A549 treated with AZD2906 at 1 μM for 4 hours (cell line): ENCODE measurements around the gene B3GAT3. TPM values are rescaled to one million over a fixed set of nuclear protein-coding genes. Genes with fewer than 3 reads are reported as not detected.

Experiments used
- total RNA-seq: library from RNA; stranded (reverse); fragments of 200-300 nt; extraction: Qiagen RNA extraction; gene quantifications from 5 replicates; pipeline ENCODE4 v1.2.3, GENCODE V29; 2022

B3GAT3 gene
- total RNA-seq, result 44.5 to 55.6 TPM (median 54.8 TPM) in 5 replicates

DNA sequence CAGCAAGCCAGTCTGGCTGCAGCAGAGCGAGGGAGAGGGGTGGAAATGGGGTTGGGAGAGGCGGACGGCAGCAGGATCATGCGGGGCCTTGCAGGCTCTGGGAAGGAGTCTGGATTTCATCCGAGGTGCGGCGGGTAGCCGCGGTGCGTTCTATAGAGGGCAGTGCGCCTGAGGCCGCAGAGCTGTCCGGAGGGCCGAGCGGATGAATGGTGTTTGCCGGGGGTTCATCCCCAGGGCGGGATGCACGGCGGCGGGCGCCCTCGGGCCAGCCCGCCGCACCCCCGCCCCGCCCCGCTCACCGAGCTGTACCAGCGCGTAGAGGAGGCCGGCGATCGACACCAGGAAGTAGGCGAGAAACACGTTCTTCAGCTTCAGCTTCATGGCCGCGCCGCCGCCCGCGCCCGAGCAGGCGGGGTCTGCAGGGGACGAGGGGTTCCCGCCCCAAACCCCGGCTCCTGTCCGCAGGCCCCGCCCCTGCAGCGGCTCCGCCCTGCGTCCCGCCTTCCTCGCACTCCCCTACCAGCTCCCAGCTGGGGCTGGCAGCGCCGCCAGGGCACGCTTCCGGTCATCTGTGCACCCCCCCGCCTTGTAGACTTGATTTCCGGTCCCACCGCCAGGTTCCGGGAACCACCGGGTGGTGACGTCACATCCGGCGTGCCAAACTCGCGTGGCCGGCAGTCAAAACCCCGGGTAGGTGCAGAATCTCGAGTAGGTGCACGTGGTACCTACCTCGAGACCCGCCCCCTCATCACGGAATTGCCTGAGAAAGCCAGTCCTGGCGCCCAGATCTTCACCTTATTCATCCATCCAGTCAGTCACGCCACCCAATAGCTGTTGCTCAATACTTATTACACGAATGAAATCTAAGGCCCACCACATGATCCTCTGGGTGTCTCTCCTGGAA lies at the start of gene B3GAT3:
TSS of gene B3GAT3 (minus strand) at position 420 of the 904 bp plus-strand sequence. CDS start at position 381, 39 bp downstream.

GRCh38 chr11:62665075-62665598 lies 43.4 kb upstream of the B3GAT3 start, which contains the start of the genes C11orf98 and CSKMT:
Gene C11orf98, minus strand, starts transcription at chr11:62665210. Its CDS starts 41 bp downstream, at chr11:62665169.
Gene CSKMT, plus strand, starts transcription at chr11:62665312. Its CDS starts 568 bp downstream, at chr11:62665880.

DNA sequence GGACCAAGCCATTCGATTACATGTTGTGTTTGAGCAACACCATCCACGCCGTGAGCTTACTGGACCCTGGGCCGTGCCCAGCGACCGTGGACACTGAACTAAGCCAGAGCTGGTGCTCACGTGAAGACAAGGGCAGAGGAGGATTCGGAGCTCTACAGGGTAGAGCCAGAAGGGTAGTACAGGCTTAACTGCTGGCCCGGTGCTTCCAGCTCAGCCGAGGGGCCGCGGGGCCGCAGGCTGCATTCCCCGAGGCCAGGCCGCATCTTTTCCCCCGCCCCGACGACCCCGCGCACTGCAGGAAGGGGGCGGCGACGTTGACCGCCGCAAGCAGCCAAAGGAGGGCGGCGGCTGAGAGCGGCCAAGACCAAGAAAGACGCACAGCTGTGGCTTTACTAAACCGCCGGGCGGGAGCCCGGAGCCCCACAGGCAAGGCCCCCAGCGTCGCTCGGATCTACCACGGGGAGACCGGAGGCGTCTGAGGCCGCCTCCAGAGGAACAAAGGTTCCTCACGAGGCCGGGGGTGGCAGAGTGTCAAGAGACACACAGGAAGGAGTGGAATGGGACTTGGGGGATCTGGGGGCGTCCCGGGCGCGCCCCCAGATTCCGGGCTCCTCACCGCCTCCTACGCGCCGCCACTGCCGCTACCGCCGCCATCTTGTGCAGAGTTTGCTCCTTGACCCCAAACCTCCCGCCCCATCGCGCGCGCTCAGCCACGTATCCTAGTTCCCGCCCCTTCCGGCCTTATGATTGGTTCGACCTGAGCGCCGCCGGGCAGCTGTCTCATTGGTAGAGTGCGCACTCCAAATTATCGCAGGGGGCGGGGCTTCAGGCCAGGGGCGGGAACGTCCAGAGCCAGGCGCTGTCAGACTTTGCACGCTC lies 24.4 kb upstream of the B3GAT3 start, which contains the start of gene GANAB:
TSS of gene GANAB (minus strand) at position 668 of the 879 bp plus-strand sequence. CDS start at position 654, 14 bp downstream.

GRCh38 chr11:62612366-62613290 lies 9.2 kb downstream of the B3GAT3 start, which contains the start of the genes EML3 and ROM1:
Gene EML3, minus strand, starts transcription at chr11:62612775. Its CDS starts 318 bp downstream, at chr11:62612457.
Gene ROM1, plus strand, starts transcription at chr11:62613257. Its CDS starts 25 bp downstream, at chr11:62613282.

DNA sequence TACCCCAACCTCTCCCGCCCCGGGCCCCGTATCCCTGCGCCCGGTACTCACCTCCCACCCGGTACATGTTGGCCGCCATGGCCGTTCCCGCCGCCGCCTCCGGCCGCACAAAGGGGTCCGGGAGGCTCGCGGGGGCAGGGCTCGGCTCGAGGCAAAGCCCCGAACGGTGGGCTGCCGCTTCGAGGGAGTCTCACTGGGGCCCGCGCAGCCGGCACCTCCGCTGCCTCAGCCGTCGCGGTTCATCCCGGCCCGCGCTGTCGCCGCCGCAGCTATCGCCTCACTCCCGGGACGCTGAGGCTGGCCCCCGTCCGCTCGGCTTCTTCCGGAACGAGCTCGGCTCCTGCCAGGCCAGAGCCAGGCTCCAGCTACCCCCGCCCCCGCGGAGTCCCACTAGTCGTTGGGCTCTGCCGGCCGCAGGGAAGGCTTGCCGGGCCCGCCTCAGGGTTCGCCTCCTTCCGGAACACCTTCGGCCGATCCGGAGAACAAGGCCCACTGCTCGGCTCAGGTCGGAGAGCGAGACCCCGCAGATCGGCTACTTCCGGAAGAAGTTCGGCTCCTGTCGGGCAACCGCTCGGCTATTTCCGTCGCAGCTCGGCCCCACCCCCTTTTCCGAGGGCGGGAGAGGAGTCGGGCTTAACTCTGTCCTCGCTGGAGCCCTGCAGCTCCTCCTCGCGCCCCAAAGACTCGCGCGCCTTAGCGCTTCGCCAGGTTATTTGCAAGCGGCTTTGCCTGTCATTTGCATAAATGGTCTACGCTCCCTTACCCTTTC lies 20.2 kb downstream of the B3GAT3 start, which contains the start of gene MTA2:
TSS of gene MTA2 (minus strand) at position 494 of the 769 bp plus-strand sequence. CDS start at position 79, 415 bp downstream.

GRCh38 chr11:62591448-62592145 lies 30.2 kb downstream of the B3GAT3 start, which contains the start of gene TUT1:
Gene TUT1, minus strand, starts transcription at chr11:62591523. Its CDS starts 38 bp downstream, at chr11:62591485.

DNA sequence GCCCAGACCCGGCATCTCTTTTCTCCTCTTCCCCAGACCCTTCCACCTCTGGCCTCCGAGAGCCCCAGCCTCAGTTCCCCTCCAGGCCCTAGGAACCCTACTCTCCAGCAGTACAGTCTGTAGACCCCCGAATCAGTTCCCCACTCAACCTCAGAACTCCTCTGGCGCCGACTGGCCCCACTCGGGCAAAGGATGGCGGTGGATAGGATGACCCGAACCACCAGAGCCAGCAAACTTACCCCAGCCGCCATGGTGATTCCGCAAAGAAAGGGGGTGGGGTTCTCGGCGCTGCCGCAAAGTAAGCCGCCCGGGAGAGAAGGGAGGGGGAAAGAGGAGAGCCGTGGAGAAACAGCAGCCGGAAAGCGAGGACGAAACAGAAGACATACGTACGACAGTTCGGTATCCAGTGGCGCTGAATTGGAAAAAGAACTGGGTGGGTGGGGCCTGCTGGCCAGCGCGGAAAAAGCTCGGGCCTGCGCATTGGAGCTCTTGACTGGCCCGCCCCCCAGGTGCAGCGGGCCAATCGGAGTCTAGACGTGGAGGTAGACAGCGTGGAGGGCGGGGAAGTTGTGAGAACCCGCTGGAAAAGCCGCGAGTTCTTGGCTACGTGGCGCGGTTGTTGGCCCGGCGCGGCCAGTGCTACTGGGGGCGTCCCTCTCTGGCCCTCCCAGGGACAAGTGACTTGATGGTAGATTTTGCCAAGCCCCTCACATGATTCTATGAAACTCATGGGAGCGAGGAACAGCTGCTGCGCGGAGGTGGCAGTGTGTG lies 48.0 kb downstream of the B3GAT3 start, which contains the start of gene EEF1G:
TSS of gene EEF1G (minus strand) at position 300 of the 771 bp plus-strand sequence. CDS start at position 251, 49 bp downstream.

Other genes with a start within 250 kb of the B3GAT3 start
- 0.23 to 0.69 TPM (median 0.37 TPM) in 3 of 5 replicates, not detected in the others for gene SCGB1A1, start 203.0 kb downstream of the B3GAT3 start, total RNA-seq
- 339 to 412 TPM (median 379 TPM) in 5 replicates for gene AHNAK, start 75.2 kb downstream of the B3GAT3 start, total RNA-seq
- gene EEF1G, start 48.1 kb downstream of the B3GAT3 start, total RNA-seq, result 1,893 to 2,060 TPM (median 2,008 TPM) in 5 replicates
- 12.8 to 17.8 TPM (median 17.0 TPM) in 5 replicates for gene TUT1, start 30.5 kb downstream of the B3GAT3 start, total RNA-seq
- 82.2 to 92.9 TPM (median 85.9 TPM) in 5 replicates for gene MTA2, start 20.1 kb downstream of the B3GAT3 start, total RNA-seq
- gene EML3, start 9.2 kb downstream of the B3GAT3 start, total RNA-seq, result 19.9 to 26.0 TPM (median 22.0 TPM) in 5 replicates
- gene ROM1, start 8.7 kb downstream of the B3GAT3 start, total RNA-seq, result 3.6 to 4.3 TPM (median 4.0 TPM) in 5 replicates
- 248 to 270 TPM (median 260 TPM) in 5 replicates for gene GANAB, start 24.6 kb upstream of the B3GAT3 start, total RNA-seq
- 19.1 to 23.0 TPM (median 22.6 TPM) in 5 replicates for gene INTS5, start 31.3 kb upstream of the B3GAT3 start, total RNA-seq
- gene C11orf98, start 43.2 kb upstream of the B3GAT3 start, total RNA-seq, result 118 to 140 TPM (median 121 TPM) in 5 replicates
- 6.9 to 15.1 TPM (median 13.5 TPM) in 5 replicates for gene CSKMT, start 43.3 kb upstream of the B3GAT3 start, total RNA-seq
- gene UQCC3, start 49.7 kb upstream of the B3GAT3 start, total RNA-seq, result 23.4 to 38.0 TPM (median 35.7 TPM) in 5 replicates
- 4.0 to 5.1 TPM (median 4.8 TPM) in 5 replicates for gene LBHD1, start 50.3 kb upstream of the B3GAT3 start, total RNA-seq
- 113 to 126 TPM (median 120 TPM) in 5 replicates for gene UBXN1, start 57.1 kb upstream of the B3GAT3 start, total RNA-seq
- gene LRRN4CL, start 67.5 kb upstream of the B3GAT3 start, total RNA-seq, result 0.07 to 0.10 TPM (median 0.08 TPM) in 3 of 5 replicates, not detected in the others
- gene BSCL2, start 85.4 kb upstream of the B3GAT3 start, total RNA-seq, result 53.3 to 85.7 TPM (median 68.0 TPM) in 5 replicates
- gene GNG3, start 85.7 kb upstream of the B3GAT3 start, total RNA-seq, result not detected in 5 replicates
- gene HNRNPUL2, start 105.5 kb upstream of the B3GAT3 start, total RNA-seq, result 38.1 to 42.3 TPM (median 39.3 TPM) in 5 replicates
- 28.8 to 30.0 TPM (median 29.4 TPM) in 5 replicates for gene TTC9C, start 106.5 kb upstream of the B3GAT3 start, total RNA-seq
- 1.3 to 1.8 TPM (median 1.5 TPM) in 5 replicates for gene ZBTB3, start 132.2 kb upstream of the B3GAT3 start, total RNA-seq
- 161 to 178 TPM (median 174 TPM) in 5 replicates for gene POLR2G, start 139.6 kb upstream of the B3GAT3 start, total RNA-seq
- 12.2 to 15.7 TPM (median 14.0 TPM) in 5 replicates for gene TAF6L, start 149.4 kb upstream of the B3GAT3 start, total RNA-seq
- 68.8 to 94.9 TPM (median 86.7 TPM) in 5 replicates for gene TMEM179B, start 165.4 kb upstream of the B3GAT3 start, total RNA-seq
- 19.7 to 28.7 TPM (median 27.7 TPM) in 5 replicates for gene TMEM223, start 170.0 kb upstream of the B3GAT3 start, total RNA-seq
- 38.7 to 55.4 TPM (median 50.7 TPM) in 5 replicates for gene NXF1, start 183.5 kb upstream of the B3GAT3 start, total RNA-seq
- 19.5 to 24.9 TPM (median 23.9 TPM) in 5 replicates for gene STX5, start 210.1 kb upstream of the B3GAT3 start, total RNA-seq
- gene TEX54, start 210.9 kb upstream of the B3GAT3 start, total RNA-seq, result not detected in 5 replicates
- gene WDR74, start 217.6 kb upstream of the B3GAT3 start, total RNA-seq, result 74.3 to 82.0 TPM (median 79.5 TPM) in 5 replicates